SK-N-SH treated with all-trans-retinoic acid at 6 μM for 48 hours (cell line): Measurements from ENCODE around the gene GLRA2.

ENCODE experiments used
- ATAC-seq: fragments of 200-7000 bp; cut with Tn5 transposase; 3 replicates; pipeline ENCODE4 v1.9.1; 2020; ENCODE audit warnings: mild to moderate bottlenecking, moderate library complexity
- ARNTL ChIP-seq: fragments of 450-650 bp; formaldehyde crosslinking; IDR thresholded peaks from 2 replicates; pipeline ENCODE4 v1.5.0; 2020; ENCODE audit warnings: low read depth, mild to moderate bottlenecking, moderate library complexity, borderline replicate concordance
- BACH2 ChIP-seq: fragments of 250-450 bp; sonication (Bioruptor Pico); IDR thresholded peaks from 2 replicates; pipeline ENCODE4 v1.9.0; 2021; ENCODE audit warnings: mild to moderate bottlenecking, borderline replicate concordance
- CREB5 ChIP-seq: fragments of 250-450 bp; sonication (Bioruptor Pico); IDR thresholded peaks from 2 replicates; pipeline ENCODE4 v1.5.1; 2020; ENCODE audit warnings: low read depth, mild to moderate bottlenecking, moderate library complexity
- CSDC2 ChIP-seq: fragments of 250-450 bp; sonication (Bioruptor Pico); IDR thresholded peaks from 2 replicates; pipeline ENCODE4 v1.5.0; 2020; ENCODE audit warnings: mild to moderate bottlenecking, moderate library complexity
- ESRRG ChIP-seq: fragments of 250-450 bp; sonication (Bioruptor Pico); IDR thresholded peaks from 2 replicates; pipeline ENCODE4 v1.6.1; 2021; ENCODE audit warnings: mild to moderate bottlenecking
- GLIS3 ChIP-seq: fragments of 250-450 bp; sonication (Bioruptor Pico); IDR thresholded peaks from 2 replicates; pipeline ENCODE4 v1.5.0; 2020; ENCODE audit warnings: mild to moderate bottlenecking, moderate library complexity
- ISL1 ChIP-seq: fragments of 250-450 bp; sonication (Bioruptor Pico); IDR thresholded peaks from 2 replicates; pipeline ENCODE4 v2.1.2; 2022; ENCODE audit warnings: mild to moderate bottlenecking, moderate library complexity
- OSR1 ChIP-seq: fragments of 250-450 bp; sonication (Bioruptor Pico); IDR thresholded peaks from 2 replicates; pipeline ENCODE4 v1.8.0; 2022; ENCODE audit warnings: moderate library complexity, mild to moderate bottlenecking, inconsistent platforms
- POU6F1 ChIP-seq: fragments of 250-450 bp; sonication (Bioruptor Pico); IDR thresholded peaks from 2 replicates; pipeline ENCODE4 v1.8.0; 2021; ENCODE audit warnings: low read depth, mild to moderate bottlenecking, moderate library complexity, borderline replicate concordance
- RARB ChIP-seq: fragments of 250-450 bp; sonication (Bioruptor Pico); IDR thresholded peaks from 2 replicates; pipeline ENCODE4 v1.8.0; 2021; ENCODE audit warnings: mild to moderate bottlenecking, moderate library complexity
- SNAI2 ChIP-seq: fragments of 250-450 bp; sonication (Bioruptor Pico); IDR thresholded peaks from 2 replicates; pipeline ENCODE4 v1.5.0; 2020; ENCODE audit warnings: mild to moderate bottlenecking, moderate library complexity
- TCF4 ChIP-seq: fragments of 250-450 bp; sonication (Bioruptor Pico); IDR thresholded peaks from 2 replicates; pipeline ENCODE4 v1.8.0; 2021; ENCODE audit warnings: mild to moderate bottlenecking, moderate library complexity, borderline replicate concordance
- TOX ChIP-seq: fragments of 250-450 bp; sonication (Bioruptor Pico); IDR thresholded peaks from 2 replicates; pipeline ENCODE4 v1.8.0; 2021; ENCODE audit warnings: mild to moderate bottlenecking, moderate library complexity, borderline replicate concordance
- TSHZ2 ChIP-seq: fragments of 250-450 bp; sonication (Bioruptor Pico); IDR thresholded peaks from 2 replicates; pipeline ENCODE4 v1.5.0; 2020; ENCODE audit warnings: mild to moderate bottlenecking, moderate library complexity
- ZC3H10 ChIP-seq: fragments of 250-450 bp; sonication (Bioruptor Pico); IDR thresholded peaks from 2 replicates; pipeline ENCODE4 v1.5.1; 2021; ENCODE audit warnings: mild to moderate bottlenecking, moderate library complexity
- ZFP3 ChIP-seq: fragments of 250-450 bp; sonication (Bioruptor Pico); IDR thresholded peaks from 2 replicates; pipeline ENCODE4 v1.5.0; 2020; ENCODE audit warnings: mild to moderate bottlenecking, moderate library complexity
- ZFP30 ChIP-seq: fragments of 450-650 bp; formaldehyde crosslinking; IDR thresholded peaks from 2 replicates; pipeline ENCODE4 v1.5.0; 2022; ENCODE audit warnings: mild to moderate bottlenecking, moderate library complexity
- ZNF565 ChIP-seq: fragments of 450-650 bp; formaldehyde crosslinking; conservative IDR thresholded peaks from 2 replicates; pipeline ENCODE4 v1.5.0; 2020; ENCODE audit warnings: low read depth, mild to moderate bottlenecking, moderate library complexity
- ZNF8 ChIP-seq: fragments of 450-650 bp; formaldehyde crosslinking; IDR thresholded peaks from 2 replicates; pipeline ENCODE4 v1.5.0; 2020; ENCODE audit warnings: mild to moderate bottlenecking, moderate library complexity

GLRA2 gene

GRCh38 chrX:14529290-14529989 lies at the start of gene GLRA2:
TSS of gene GLRA2 (plus strand) at chrX:14529536. CDS start at chrX:14530058, 522 bp downstream.
- peak; percentile 70 for ATAC-seq
- no peak for TF ChIP-seq GLIS3 (CRISPR knock-in tag)
- no peak for TF ChIP-seq CREB5 (CRISPR knock-in tag)
- no peak for TF ChIP-seq ZNF565 (CRISPR knock-in tag)
- TF ChIP-seq ESRRG (CRISPR knock-in tag): no peak
- no peak for TF ChIP-seq SNAI2 (CRISPR knock-in tag)
- no peak for TF ChIP-seq ARNTL (CRISPR knock-in tag)
- TF ChIP-seq POU6F1: no peak
- TF ChIP-seq BACH2 (CRISPR knock-in tag): no peak
- TF ChIP-seq RARB (CRISPR knock-in tag): no peak
- TF ChIP-seq ZFP3: no peak
- no peak for TF ChIP-seq TSHZ2

- no peak for ATAC-seq
Observed at GRCh38 chrX:14489437-14489836, 39.9 kb upstream of the GLRA2 start.

More at GRCh38 chrX:14489437-14489836, 39.9 kb upstream of the GLRA2 start:
- TF ChIP-seq ZC3H10: no peak
- TF ChIP-seq ESRRG (CRISPR knock-in tag): no peak
- no peak for TF ChIP-seq RARB (CRISPR knock-in tag)
- no peak for TF ChIP-seq TSHZ2
- no peak for TF ChIP-seq TOX (CRISPR knock-in tag)
- TF ChIP-seq ISL1 (CRISPR knock-in tag): no peak
- no peak for TF ChIP-seq OSR1 (CRISPR knock-in tag)
- no peak for TF ChIP-seq CSDC2
- TF ChIP-seq ARNTL (CRISPR knock-in tag): no peak
- TF ChIP-seq ZNF565 (CRISPR knock-in tag): no peak
- no peak for TF ChIP-seq BACH2 (CRISPR knock-in tag)
- no peak for TF ChIP-seq GLIS3 (CRISPR knock-in tag)
- no peak for TF ChIP-seq ZFP30 (CRISPR knock-in tag)
- no peak for TF ChIP-seq ZNF8 (CRISPR knock-in tag)
- no peak for TF ChIP-seq TCF4
- no peak for TF ChIP-seq SNAI2 (CRISPR knock-in tag)
- TF ChIP-seq ZFP3: no peak
- no peak for TF ChIP-seq POU6F1
- TF ChIP-seq, all 23 proteins: peak for 0
